PC-3 (cell line): ENCODE results near the gene RCOR1. TPM values are rescaled to one million over a fixed set of nuclear protein-coding genes. Genes with fewer than 3 reads are reported as not detected.

Source experiments
- ATAC-seq: fragments of 200-7000 bp; cut with Tn5 transposase; 2 replicates; pipeline ENCODE4 v1.9.1; 2020; ENCODE audit warnings: mild to moderate bottlenecking, moderate library complexity
- BruUV-seq: library from RNA; stranded (reverse); fragments of 400-500 nt; replicated peaks from 2 replicates; lab custom pipeline; 2021; lab: Mats Ljungman, UMichigan
- CTCF ChIA-PET: fragments of 300-600 bp; sonication (Branson Sonifier 250); formaldehyde crosslinking; loops from one replicate; lab custom pipeline; 2022; ENCODE audit warnings: antibody characterized with exemption; lab: Charles Lee
- POLR2A ChIA-PET: fragments of 300-600 bp; sonication (Branson Sonifier 250); formaldehyde crosslinking; loops from one replicate; lab custom pipeline; 2022; ENCODE audit warnings: antibody characterized with exemption; ENCODE audit not compliant: unreplicated experiment; lab: Charles Lee
- DNase-seq: peaks from one replicate; pipeline ENCODE4 v3.0.0-alpha.2; 2015
- H2AFZ ChIP-seq: fragments of 300-600 bp; sonication (generic); 2 replicates; pipeline ENCODE4 v1.6.0; 2016; ENCODE audit warnings: antibody characterized with exemption, low read length
- H3F3A ChIP-seq: fragments of 300-600 bp; sonication (generic); one replicate; pipeline ENCODE4 v1.6.0; 2017; ENCODE audit warnings: antibody characterized with exemption, low read length, control low read depth, mild to moderate bottlenecking; ENCODE audit not compliant: unreplicated experiment
- H3K27ac ChIP-seq: fragments of 300-600 bp; sonication (generic); 2 replicates; pipeline ENCODE4 v1.5.1; 2016; ENCODE audit warnings: mild to moderate bottlenecking, low read length
- H3K27me3 ChIP-seq: fragments of 300-600 bp; sonication (generic); 2 replicates; pipeline ENCODE4 v1.6.1; 2016; ENCODE audit warnings: low read length, mixed read lengths
- H3K36me3 ChIP-seq: fragments of 300-600 bp; sonication (generic); 2 replicates; pipeline ENCODE4 v1.6.1; 2016; ENCODE audit warnings: low read depth, mixed run types, low read length, mixed read lengths
- H3K4me1 ChIP-seq: fragments of 300-600 bp; sonication (generic); 2 replicates; pipeline ENCODE4 v1.5.1; 2016; ENCODE audit warnings: low read length; ENCODE audit not compliant: insufficient read depth
- H3K4me2 ChIP-seq: fragments of 300-600 bp; sonication (generic); 2 replicates; pipeline ENCODE4 v1.6.0; 2016; ENCODE audit warnings: low read length
- H3K4me3 ChIP-seq: fragments of 300-600 bp; sonication (generic); 2 replicates; pipeline ENCODE4 v1.5.1; 2016; ENCODE audit warnings: mild to moderate bottlenecking, low read length, mixed read lengths
- H3K79me2 ChIP-seq: fragments of 300-600 bp; sonication (generic); 2 replicates; pipeline ENCODE4 v1.6.1; 2017; ENCODE audit warnings: low read length, mixed read lengths
- H3K9ac ChIP-seq: fragments of 300-600 bp; sonication (generic); 2 replicates; pipeline ENCODE4 v1.6.0; 2016; ENCODE audit warnings: mild to moderate bottlenecking, low read length
- H3K9me2 ChIP-seq: fragments of 300-600 bp; sonication (generic); replicated peaks from 2 replicates; pipeline ENCODE4 v1.6.1; 2016; ENCODE audit warnings: mixed run types, low read length, mixed read lengths
- H3K9me3 ChIP-seq: fragments of 300-600 bp; sonication (generic); 2 replicates; pipeline ENCODE4 v1.6.1; 2016; ENCODE audit warnings: low read length, mixed read lengths
- H4K20me1 ChIP-seq: fragments of 300-600 bp; sonication (generic); 2 replicates; pipeline ENCODE4 v1.6.1; 2016; ENCODE audit warnings: low read length, mixed read lengths
- EZH2 ChIP-seq: fragments of 300-600 bp; sonication (generic); IDR thresholded peaks from one replicate; pipeline ENCODE4 v1.6.1; 2017; ENCODE audit warnings: antibody characterized with exemption, mild to moderate bottlenecking, low read length; ENCODE audit not compliant: unreplicated experiment
- EZH2phosphoT487 ChIP-seq: fragments of 300-600 bp; sonication (generic); IDR thresholded peaks from 2 replicates; pipeline ENCODE4 v1.6.1; 2018; ENCODE audit warnings: mild to moderate bottlenecking, antibody characterized with exemption, low read length, borderline replicate concordance
- intact Hi-C: fragments of 100-400 bp; cut with micrococcal nuclease; formaldehyde crosslinking; loops from 2 replicates; pipeline ENCODE4 v1.9.0; 2023
- total RNA-seq: library from RNA; depleted of rRNA; stranded (reverse); fragments of >200 nt; gene quantifications from 2 replicates; pipeline ENCODE4 v1.2.3, GENCODE V29; 2014
- TF ChIP-seq, protein P1 (sequence below): fragments of 300-600 bp; sonication (generic); conservative IDR thresholded peaks from 2 replicates; pipeline ENCODE4 v1.5.1; 2017; ENCODE audit warnings: antibody characterized with exemption, low read depth, mild to moderate bottlenecking, low read length

Gene RCOR1
- total RNA-seq, 1 experiment from 2014 or later, result 22.2 TPM

DNA sequence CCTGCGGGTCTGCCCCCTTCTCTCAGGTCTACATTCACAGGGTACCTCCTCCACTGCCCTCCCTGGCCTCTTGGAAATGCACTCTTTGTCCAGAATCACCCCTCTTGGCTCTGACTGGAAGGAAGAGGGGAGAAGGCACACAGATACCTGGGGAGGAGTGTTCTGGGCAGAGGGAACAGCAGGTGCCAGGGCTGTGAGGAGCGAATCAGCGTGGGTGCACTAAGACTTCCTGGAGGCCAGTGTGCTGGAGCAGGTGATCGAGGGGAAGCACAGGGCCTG is 176.5 kb downstream of the RCOR1 start:
- Histone ChIP-seq H3K4me1 (no peaks in the 10 kb centered on the region), H3K9ac (no peak overlapping the region), H3K4me3 (no peak overlapping the region), H3K9me2 (no peaks in the 10 kb centered on the region), H3K27ac (no peak overlapping the region), H3K9me3 (no peaks in the 10 kb centered on the region), H2AFZ (no peak overlapping the region), H3K27me3 (no peaks in the 10 kb centered on the region), H3K36me3 (no peaks in the 10 kb centered on the region), H4K20me1 (no peaks in the 10 kb centered on the region), H3K4me2 (no peak overlapping the region), H3K79me2 (no peaks in the 10 kb centered on the region), H3F3A (no peaks in the 10 kb centered on the region)
- ATAC-seq (no peak), DNase-seq (no peak)
- ChIA-PET CTCF (no interaction called here), POLR2A (no interaction called here)
- BruUV-seq, result no TSS peak
- TF ChIP-seq EZH2phosphoT487 (no peak), EZH2 (no peak)
- TF ChIP-seq, protein P1, sequence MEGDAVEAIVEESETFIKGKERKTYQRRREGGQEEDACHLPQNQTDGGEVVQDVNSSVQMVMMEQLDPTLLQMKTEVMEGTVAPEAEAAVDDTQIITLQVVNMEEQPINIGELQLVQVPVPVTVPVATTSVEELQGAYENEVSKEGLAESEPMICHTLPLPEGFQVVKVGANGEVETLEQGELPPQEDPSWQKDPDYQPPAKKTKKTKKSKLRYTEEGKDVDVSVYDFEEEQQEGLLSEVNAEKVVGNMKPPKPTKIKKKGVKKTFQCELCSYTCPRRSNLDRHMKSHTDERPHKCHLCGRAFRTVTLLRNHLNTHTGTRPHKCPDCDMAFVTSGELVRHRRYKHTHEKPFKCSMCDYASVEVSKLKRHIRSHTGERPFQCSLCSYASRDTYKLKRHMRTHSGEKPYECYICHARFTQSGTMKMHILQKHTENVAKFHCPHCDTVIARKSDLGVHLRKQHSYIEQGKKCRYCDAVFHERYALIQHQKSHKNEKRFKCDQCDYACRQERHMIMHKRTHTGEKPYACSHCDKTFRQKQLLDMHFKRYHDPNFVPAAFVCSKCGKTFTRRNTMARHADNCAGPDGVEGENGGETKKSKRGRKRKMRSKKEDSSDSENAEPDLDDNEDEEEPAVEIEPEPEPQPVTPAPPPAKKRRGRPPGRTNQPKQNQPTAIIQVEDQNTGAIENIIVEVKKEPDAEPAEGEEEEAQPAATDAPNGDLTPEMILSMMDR, result no peak
- intact Hi-C loops, result no loop called here

DNA sequence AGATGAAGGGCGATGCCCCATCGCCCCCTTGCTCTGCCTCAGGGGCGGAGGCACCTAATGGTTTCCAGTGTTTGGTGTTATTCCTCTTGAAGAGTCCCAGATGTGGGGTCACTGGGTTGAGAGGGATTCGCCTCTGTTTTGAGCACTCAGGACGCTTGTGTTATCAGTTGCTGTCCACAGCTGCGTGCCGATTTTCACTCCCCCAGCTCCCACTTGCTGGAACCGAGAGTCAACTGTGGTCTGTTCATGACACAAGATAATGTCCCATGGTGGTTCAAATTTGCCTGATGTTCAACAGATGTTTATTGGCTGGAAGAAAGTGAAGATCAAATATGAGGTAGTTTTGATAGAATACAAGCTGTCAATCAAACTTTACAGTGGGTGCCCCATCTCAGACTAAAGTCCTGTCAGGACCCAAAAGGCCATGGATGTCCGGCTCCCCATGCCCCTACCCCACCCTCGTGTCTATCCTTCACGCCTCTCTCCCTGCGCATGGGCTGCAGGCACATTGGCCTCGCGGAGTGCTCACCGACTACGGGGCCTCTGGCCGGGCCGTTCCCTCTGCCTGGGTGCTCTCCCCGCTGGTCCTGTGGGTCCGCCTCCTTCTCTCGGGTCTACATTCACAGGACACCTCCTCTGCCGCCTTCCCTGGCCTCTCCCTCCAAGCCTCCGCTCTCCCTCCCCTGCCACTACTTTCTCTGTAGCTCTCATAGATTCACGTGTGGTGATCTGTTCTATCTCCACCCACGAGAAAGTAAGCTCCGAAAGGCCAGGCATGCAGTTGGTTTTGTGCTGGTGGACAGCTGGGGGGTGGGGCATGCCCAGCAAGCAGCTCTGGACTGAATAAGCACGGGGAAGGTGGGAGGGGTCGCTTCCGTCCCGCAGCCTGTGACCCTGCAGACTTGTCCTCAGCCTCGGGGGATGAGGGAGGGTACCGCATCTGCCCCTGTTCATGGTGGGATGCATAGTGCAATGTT is 178.0 kb downstream of the RCOR1 start:
- no peak overlapping the region for H3K9ac ChIP-seq
- H3K9me2 ChIP-seq, result no peaks in the 10 kb centered on the region
- H3K4me3 ChIP-seq, result no peak overlapping the region
- no peaks in the 10 kb centered on the region for H3F3A ChIP-seq
- H3K36me3 ChIP-seq, result no peaks in the 10 kb centered on the region
- H4K20me1 ChIP-seq, result no peaks in the 10 kb centered on the region
- TF ChIP-seq EZH2phosphoT487 (no peak), EZH2 (no peak)
- TF ChIP-seq, protein P1, result no peak
- H3K27ac ChIP-seq, result no peak overlapping the region
- H2AFZ ChIP-seq, result no peak overlapping the region
- ChIA-PET POLR2A (no interaction called here), CTCF (no interaction called here)
- H3K27me3 ChIP-seq, result no peaks in the 10 kb centered on the region
- ATAC-seq (no peak), DNase-seq (no peak)
- no peaks in the 10 kb centered on the region for H3K79me2 ChIP-seq
- intact Hi-C loops, result loop anchor here (10.0 kb wide), 1 partner anchor 144 kb away; no protein-coding TSS in a partner anchor
- H3K4me1 ChIP-seq, result peaks cover 7% of the 10 kb centered on the region
- H3K4me2 ChIP-seq, result no peak overlapping the region
- no peaks in the 10 kb centered on the region for H3K9me3 ChIP-seq
- no TSS peak for BruUV-seq

DNA sequence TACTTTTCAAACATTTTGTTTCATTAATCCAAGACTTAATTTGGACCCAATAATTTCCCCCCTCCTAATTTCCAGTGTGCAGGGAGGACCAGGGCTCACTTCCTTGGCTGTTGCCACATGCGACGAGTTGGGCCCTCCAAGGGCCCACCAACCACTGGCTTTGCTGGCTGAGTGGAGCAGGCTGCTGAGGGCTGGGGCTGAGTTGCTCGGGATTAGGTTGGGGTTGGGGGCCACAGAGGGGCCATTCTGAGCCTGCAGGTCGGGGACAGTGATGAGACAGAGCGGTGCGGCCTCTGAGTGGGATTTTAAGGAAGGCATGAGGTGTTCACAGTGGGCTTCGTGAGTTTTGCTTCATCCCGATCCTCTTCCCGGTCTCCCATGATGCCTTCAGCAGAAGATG is 178.7 kb downstream of the RCOR1 start:
- Histone ChIP-seq H3K4me1 (peaks cover 10% of the 10 kb centered on the region), H3K4me2 (no peak overlapping the region), H3K27ac (no peak overlapping the region), H3K36me3 (no peaks in the 10 kb centered on the region), H3F3A (no peaks in the 10 kb centered on the region), H3K9me2 (no peaks in the 10 kb centered on the region), H3K9ac (no peak overlapping the region), H2AFZ (no peak overlapping the region), H4K20me1 (no peaks in the 10 kb centered on the region), H3K79me2 (no peaks in the 10 kb centered on the region), H3K4me3 (no peak overlapping the region), H3K27me3 (no peaks in the 10 kb centered on the region), H3K9me3 (no peaks in the 10 kb centered on the region)
- POLR2A ChIA-PET, result no interaction called here
- no TSS peak for BruUV-seq
- CTCF ChIA-PET, result no interaction called here
- intact Hi-C loops, result loop anchor here (10.0 kb wide), 1 partner anchor 144 kb away; no protein-coding TSS in a partner anchor
- no peak for DNase-seq
- TF ChIP-seq, protein P1, result no peak
- TF ChIP-seq EZH2phosphoT487 (no peak), EZH2 (no peak)
- no peak for ATAC-seq
